ENCODE results near the gene CTR9. TPM values are rescaled to one million over a fixed set of nuclear protein-coding genes. Genes with fewer than 3 reads are reported as not detected.

The CTR9 gene
- total and polyA plus RNA-seq, 2 experiments from 2014 or later, result 23.2 to 35.9 TPM

GRCh38 chr11:10716122-10716521, 34.9 kb upstream of the CTR9 start:
- Histone ChIP-seq H3K9me3 (ENCODE audit: low read depth) (no peaks in the 10 kb centered on the region), H3K27ac (no peak overlapping the region), H3K36me3 (no peaks in the 10 kb centered on the region), H3K4me3 (no peak overlapping the region), H3K4me1 (ENCODE audit: low read depth) (no peaks in the 10 kb centered on the region), H3K27me3 (no peaks in the 10 kb centered on the region)
- DNase-seq (ENCODE audit: low read depth in 1 of 2, low spot score in 1 of 2), result no peak
- TF ChIP-seq CTCF (IDR thresholded peaks at IDR 0.05; ENCODE audit: low read depth, low read length), result no peak

GRCh38 chr11:10716543-10717259, 34.3 kb upstream of the CTR9 start:
- Histone ChIP-seq H3K4me3 (no peak overlapping the region), H3K36me3 (no peaks in the 10 kb centered on the region), H3K27me3 (no peaks in the 10 kb centered on the region), H3K4me1 (ENCODE audit: low read depth) (no peaks in the 10 kb centered on the region), H3K27ac (no peak overlapping the region), H3K9me3 (ENCODE audit: low read depth) (no peaks in the 10 kb centered on the region)
- DNase-seq (ENCODE audit: low read depth in 1 of 2, low spot score in 1 of 2), result no peak
- TF ChIP-seq CTCF (IDR thresholded peaks at IDR 0.05; ENCODE audit: low read depth, low read length), result no peak

GRCh38 chr11:10719616-10720015, 31.4 kb upstream of the CTR9 start:
- Histone ChIP-seq H3K4me3 (no peak overlapping the region), H3K36me3 (no peaks in the 10 kb centered on the region), H3K9me3 (ENCODE audit: low read depth) (no peaks in the 10 kb centered on the region), H3K27me3 (no peaks in the 10 kb centered on the region), H3K27ac (no peak overlapping the region), H3K4me1 (ENCODE audit: low read depth) (no peaks in the 10 kb centered on the region)
- DNase-seq (ENCODE audit: low read depth in 1 of 2, low spot score in 1 of 2), result no peak
- TF ChIP-seq CTCF (IDR thresholded peaks at IDR 0.05; ENCODE audit: low read depth, low read length), result no peak

- H3K36me3 ChIP-seq, result no peaks in the 10 kb centered on the region
- DNase-seq (ENCODE audit: low read depth in 1 of 2, low spot score in 1 of 2), result no peak
- H3K9me3 ChIP-seq (ENCODE audit: low read depth), result no peaks in the 10 kb centered on the region
- H3K4me3 ChIP-seq, result no peak overlapping the region
- no peaks in the 10 kb centered on the region for H3K27me3 ChIP-seq
- H3K27ac ChIP-seq, result no peak overlapping the region
- TF ChIP-seq CTCF (IDR thresholded peaks at IDR 0.05; ENCODE audit: low read depth, low read length), result no peak
- no peaks in the 10 kb centered on the region for H3K4me1 ChIP-seq (ENCODE audit: low read depth)
These were observed 30.1 kb upstream of the CTR9 start for GRCh38 chr11:10720881-10721376.

GRCh38 chr11:10722307-10722706, 28.7 kb upstream of the CTR9 start:
- Histone ChIP-seq H3K36me3 (no peaks in the 10 kb centered on the region), H3K27me3 (no peaks in the 10 kb centered on the region), H3K9me3 (ENCODE audit: low read depth) (no peaks in the 10 kb centered on the region), H3K27ac (no peak overlapping the region), H3K4me3 (no peak overlapping the region), H3K4me1 (ENCODE audit: low read depth) (no peaks in the 10 kb centered on the region)
- no peak for TF ChIP-seq CTCF (IDR thresholded peaks at IDR 0.05; ENCODE audit: low read depth, low read length)
- DNase-seq (ENCODE audit: low read depth in 1 of 2, low spot score in 1 of 2), result no peak

Data from cardiac muscle cell (in vitro differentiated cells and primary cell).